ENCODE data around the gene ZNF670.
"Not testable (repeated sequence)": the region's sequence is repeated elsewhere in the genome, so short reads cannot be mapped to it uniquely, and the experiment has no call there.

The ZNF670 gene

DNA sequence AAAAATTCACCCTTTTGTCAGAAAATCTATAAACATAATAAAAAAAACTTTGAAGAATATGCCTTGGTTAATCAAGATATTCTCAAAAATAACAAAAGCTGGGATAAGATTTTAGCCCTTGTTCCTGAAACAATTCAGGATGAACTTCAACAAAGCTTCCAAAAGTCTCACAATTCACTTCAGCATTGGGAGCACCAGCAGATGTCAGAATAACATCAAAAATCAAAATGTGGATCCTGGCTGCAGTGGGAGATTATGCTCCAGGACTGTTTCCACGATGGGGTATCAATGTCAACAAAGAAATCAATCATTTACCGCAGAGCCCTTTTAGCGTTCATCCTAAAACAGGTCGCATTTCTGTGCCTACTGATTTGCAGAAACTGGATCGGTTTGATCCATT is 35.2 kb downstream of the ZNF670 start:
- no peak for DNase-seq (ENCODE audit: low read depth in 2 of 2)

- no peak for DNase-seq (ENCODE audit: low read depth in 2 of 2)
These were observed 40.9 kb downstream of the ZNF670 start for GRCh38 chr1:247037511-247038320.

- DNase-seq (ENCODE audit: low read depth in 2 of 2): not testable (repeated sequence)
These were observed 46.3 kb downstream of the ZNF670 start for GRCh38 chr1:247032306-247032705.
